Stomach smooth muscle (tissue), 2 donors: ENCODE results near the gene ANO9.
"Not testable (repeated sequence)": the region's sequence is repeated elsewhere in the genome, so short reads cannot be mapped to it uniquely, and the experiment has no call there.

ENCODE experiments used
- H3K27ac ChIP-seq: one replicate; pipeline ENCODE4 v1.7.0; 2013; ENCODE audit warnings: mild to moderate bottlenecking, low read length, inconsistent platforms
- H3K27me3 ChIP-seq, 2 donors: one replicate each; pipeline ENCODE4 v1.7.0; 2013; ENCODE audit warnings: low read length in 2 of 2; ENCODE audit not compliant: insufficient read depth in 2 of 2, control insufficient read depth in 1 of 2
- H3K36me3 ChIP-seq, 2 donors: one replicate each; pipeline ENCODE4 v1.7.0; 2013; ENCODE audit warnings: low read length in 2 of 2; ENCODE audit not compliant: control insufficient read depth in 2 of 2, insufficient read depth in 2 of 2
- H3K4me1 ChIP-seq: one replicate; pipeline ENCODE4 v1.7.0; 2013; ENCODE audit warnings: low read length; ENCODE audit not compliant: control insufficient read depth, insufficient read depth
- H3K4me3 ChIP-seq, 2 donors: one replicate each; pipeline ENCODE4 v1.7.0; 2013; ENCODE audit warnings: low read length in 2 of 2
- H3K9ac ChIP-seq, 2 donors: one replicate each; pipeline ENCODE4 v1.7.0; 2013; ENCODE audit warnings: low read length in 2 of 2, mild to moderate bottlenecking in 1 of 2
- H3K9me3 ChIP-seq, 2 donors: one replicate each; pipeline ENCODE4 v1.7.0; 2013; ENCODE audit warnings: low read length in 2 of 2; ENCODE audit not compliant: control insufficient read depth in 2 of 2
- donor health status: healthy.
- donor health status: Pancreatic carcinoma.

Gene ANO9

DNA sequence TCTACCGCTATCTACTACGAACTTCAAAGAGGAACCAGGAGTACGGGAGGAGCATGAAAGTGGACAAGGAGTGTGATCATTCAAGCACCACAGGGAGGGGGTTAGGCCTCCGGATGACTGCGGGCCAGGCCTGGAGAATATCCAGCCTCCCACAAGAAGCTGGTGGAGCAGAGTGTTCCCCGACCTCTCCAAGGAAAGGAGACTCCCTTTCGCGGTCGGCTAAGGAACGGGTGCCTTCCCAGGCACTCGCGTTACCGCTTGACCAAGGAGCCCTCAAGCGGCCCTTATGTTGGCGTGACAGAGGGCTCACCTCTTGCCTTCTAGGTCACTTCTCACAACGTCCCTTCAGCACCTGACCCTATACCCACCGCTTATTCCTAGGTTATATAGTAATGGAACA lies 52.4 kb downstream of the ANO9 start:
- not testable (repeated sequence) for H3K9ac ChIP-seq, H3K9me3 ChIP-seq, H3K4me1 ChIP-seq, H3K27me3 ChIP-seq, H3K27ac ChIP-seq, H3K4me3 ChIP-seq, H3K36me3 ChIP-seq

DNA sequence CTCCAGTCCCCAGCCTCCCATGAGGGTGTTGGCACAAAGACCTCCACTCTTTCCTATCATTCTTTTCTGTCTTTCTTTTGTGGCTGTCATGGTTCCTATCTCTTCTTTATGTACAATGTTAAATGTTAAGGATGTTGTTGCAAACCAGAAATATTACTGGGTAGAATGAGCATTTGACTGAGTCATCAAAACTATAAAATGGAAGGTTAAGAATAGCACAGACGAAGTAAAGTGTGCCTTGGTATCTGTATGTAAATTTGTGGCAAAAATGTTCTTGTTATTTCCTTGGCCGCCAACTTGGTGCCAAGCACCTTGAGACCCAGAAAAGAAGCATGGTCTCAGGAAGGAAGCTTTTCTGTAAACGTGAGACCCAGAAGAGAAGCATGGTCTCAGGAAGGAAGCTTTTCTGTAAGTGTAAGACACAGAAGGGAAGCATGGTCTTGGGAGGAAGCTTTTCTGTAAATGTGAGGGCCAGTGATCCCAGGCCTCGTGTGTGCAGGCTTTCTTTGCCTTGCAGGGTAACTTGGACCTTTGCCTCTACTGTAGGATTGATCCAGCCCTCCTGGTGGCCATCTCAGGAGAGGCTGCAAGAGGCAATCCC lies 54.5 kb downstream of the ANO9 start:
- Histone ChIP-seq H3K4me1 (no peaks in the 10 kb centered on the region), H3K4me3 (no peak overlapping the region), H3K9me3 (peaks cover 0 to 4% of the 10 kb centered on the region in 2 donors), H3K27me3 (no peaks in the 10 kb centered on the region), H3K36me3 (no peaks in the 10 kb centered on the region), H3K9ac (no peak overlapping the region), H3K27ac (no peak overlapping the region)

DNA sequence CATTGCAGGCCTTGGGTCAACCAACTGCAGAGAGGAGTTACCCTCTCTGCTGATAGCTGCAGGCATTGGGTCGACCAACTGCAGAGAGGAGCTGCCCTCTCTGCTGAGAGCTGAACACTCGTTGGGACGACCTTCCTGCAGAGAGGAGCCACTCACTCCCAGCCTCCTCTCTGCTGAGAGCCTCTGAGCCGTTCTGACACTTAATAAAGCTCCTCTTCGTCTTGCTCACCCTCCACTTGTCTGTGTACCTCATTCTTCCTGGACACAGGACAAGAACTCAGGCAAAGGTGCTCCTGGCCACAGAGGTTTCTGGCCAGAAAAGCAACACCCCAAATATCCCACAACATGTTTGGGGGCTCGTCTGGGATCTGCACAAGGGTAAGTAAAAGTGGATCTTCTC lies 55.3 kb downstream of the ANO9 start:
- Histone ChIP-seq H3K4me3 (no peak overlapping the region), H3K27ac (no peak overlapping the region), H3K9me3 (peaks cover 0 to 4% of the 10 kb centered on the region in 2 donors), H3K36me3 (no peaks in the 10 kb centered on the region), H3K27me3 (no peaks in the 10 kb centered on the region), H3K9ac (no peak overlapping the region), H3K4me1 (no peaks in the 10 kb centered on the region)

GRCh38 chr11:385594-386351 lies 56.0 kb downstream of the ANO9 start:
- Histone ChIP-seq H3K27ac (no peak overlapping the region), H3K9me3 (peaks cover 0 to 4% of the 10 kb centered on the region in 2 donors), H3K36me3 (no peaks in the 10 kb centered on the region), H3K4me3 (no peak overlapping the region), H3K27me3 (no peaks in the 10 kb centered on the region), H3K9ac (no peak overlapping the region), H3K4me1 (no peaks in the 10 kb centered on the region)

DNA sequence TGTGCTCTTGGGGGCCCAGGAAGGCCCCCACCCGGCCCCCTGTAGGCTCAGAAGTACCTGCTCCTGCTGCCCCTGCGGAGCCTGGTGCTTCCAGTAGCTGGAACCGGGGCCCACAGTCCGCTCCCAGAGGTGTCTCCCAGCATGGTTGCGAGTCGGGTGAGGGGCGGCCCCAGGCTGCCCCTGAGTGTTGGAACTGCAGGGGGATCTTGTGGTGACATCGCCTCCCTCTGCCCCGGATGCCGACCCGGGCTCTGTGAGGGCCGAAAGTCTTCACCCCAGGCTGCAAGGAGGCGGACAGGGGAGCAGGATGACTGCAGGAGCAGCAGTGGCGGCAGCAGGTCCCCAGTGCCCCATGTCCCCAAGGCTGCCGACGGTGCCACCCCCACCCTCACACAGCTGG lies 57.3 kb downstream of the ANO9 start:
- Histone ChIP-seq H3K9me3 (peaks cover 0 to 4% of the 10 kb centered on the region in 2 donors), H3K4me1 (no peaks in the 10 kb centered on the region), H3K27ac (no peak overlapping the region), H3K27me3 (no peaks in the 10 kb centered on the region), H3K36me3 (no peaks in the 10 kb centered on the region), H3K4me3 (no peak overlapping the region), H3K9ac (no peak overlapping the region)

DNA sequence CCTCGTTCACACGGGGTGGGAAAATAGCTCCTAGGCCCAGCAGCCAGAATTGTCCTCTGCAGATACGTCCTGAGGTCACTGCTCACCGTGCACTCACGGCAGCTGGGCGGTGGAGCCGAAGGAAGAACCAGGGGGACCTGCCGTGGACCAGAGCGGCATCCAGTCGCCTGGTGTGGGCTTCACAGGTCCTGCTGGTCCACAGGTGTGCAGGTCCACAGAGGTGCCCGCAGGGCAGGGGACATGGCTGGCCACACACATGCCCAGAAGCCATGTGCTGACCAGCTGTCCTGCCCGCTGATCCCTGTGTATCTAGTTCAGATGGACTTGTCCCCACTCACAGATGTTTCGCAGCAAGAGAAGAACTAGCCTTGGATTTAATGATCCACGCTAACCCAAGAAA lies 58.4 kb downstream of the ANO9 start:
- Histone ChIP-seq H3K36me3 (no peaks in the 10 kb centered on the region), H3K4me3 (no peak overlapping the region), H3K27ac (no peak overlapping the region), H3K9me3 (peaks cover 0 to 4% of the 10 kb centered on the region in 2 donors), H3K27me3 (no peaks in the 10 kb centered on the region), H3K4me1 (no peaks in the 10 kb centered on the region), H3K9ac (no peak overlapping the region)

DNA sequence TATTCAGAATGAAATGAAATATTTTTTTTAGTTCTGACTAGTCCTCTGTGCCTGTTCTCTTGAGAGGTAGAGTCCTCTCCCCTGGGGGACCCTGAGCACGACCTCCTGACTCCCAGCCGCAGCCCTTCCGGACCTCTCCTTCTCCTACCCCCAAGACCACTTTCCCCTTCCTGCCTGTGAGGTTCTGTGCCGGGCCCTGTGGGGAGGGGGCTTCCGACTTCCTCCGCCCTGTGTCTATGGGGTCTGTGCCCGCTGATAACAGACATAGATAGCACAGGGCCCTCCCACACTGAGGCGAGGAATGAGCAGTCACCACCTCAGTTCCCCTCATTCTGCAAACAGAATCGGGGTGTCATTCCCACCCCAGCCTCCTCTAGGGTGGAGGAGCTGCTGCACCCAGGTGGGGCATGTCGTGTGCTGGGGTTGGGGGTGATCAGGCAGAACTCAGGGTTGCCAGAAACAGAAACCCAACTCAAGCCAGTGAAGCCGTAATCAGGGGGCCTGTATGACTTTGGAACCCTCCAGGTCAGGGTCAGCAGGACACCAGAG lies 59.7 kb downstream of the ANO9 start:
- H3K4me3 ChIP-seq, result no peak overlapping the region
- peaks cover 0 to 4% of the 10 kb centered on the region in 2 donors for H3K9me3 ChIP-seq
- H3K27me3 ChIP-seq, result peaks cover 0 to 2% of the 10 kb centered on the region in 2 donors
- H3K36me3 ChIP-seq, result no peaks in the 10 kb centered on the region
- no peaks in the 10 kb centered on the region for H3K4me1 ChIP-seq
- H3K9ac ChIP-seq, result no peak overlapping the region
- H3K27ac ChIP-seq, result no peak overlapping the region

DNA sequence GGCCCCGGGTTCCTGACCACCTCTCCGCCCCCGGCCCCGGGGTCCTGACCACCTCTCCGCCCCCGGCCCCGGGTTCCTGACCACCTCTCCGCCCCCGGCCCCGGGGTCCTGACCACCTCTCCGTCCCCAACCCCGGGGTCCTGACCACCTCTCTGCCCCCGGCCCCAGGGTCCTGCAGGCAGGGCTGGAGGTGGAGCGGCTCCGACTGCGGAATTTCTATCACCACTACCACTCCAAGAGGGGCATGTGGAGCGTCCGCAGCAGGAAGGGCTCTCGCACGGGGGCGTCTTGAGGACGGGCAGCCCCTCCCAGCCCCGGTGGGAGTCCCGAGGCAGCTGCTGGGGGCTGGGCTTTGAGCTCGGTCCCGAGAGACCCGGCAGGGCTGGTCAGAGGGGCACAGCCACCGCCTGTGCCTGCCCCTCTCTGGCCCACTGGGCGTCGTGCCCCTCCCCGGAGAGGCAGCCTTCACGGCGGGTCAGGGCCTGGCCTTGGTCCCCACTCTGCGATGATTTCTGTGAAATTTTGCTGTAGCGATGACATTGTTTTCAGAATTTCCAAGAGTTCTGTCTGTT lies 60.2 kb downstream of the ANO9 start:
- Histone ChIP-seq H3K9me3 (no peaks in the 10 kb centered on the region), H3K36me3 (no peaks in the 10 kb centered on the region), H3K27me3 (peaks cover 0 to 2% of the 10 kb centered on the region in 2 donors), H3K4me1 (no peaks in the 10 kb centered on the region), H3K4me3 (no peak overlapping the region), H3K9ac (no peak overlapping the region), H3K27ac (no peak overlapping the region)

- H3K27me3 ChIP-seq, result peaks cover 0 to 2% of the 10 kb centered on the region in 2 donors
- no peaks in the 10 kb centered on the region for H3K4me1 ChIP-seq
- H3K4me3 ChIP-seq, result no peak overlapping the region
- no peak overlapping the region for H3K27ac ChIP-seq
- H3K36me3 ChIP-seq, result no peaks in the 10 kb centered on the region
- H3K9me3 ChIP-seq, result no peaks in the 10 kb centered on the region
- H3K9ac ChIP-seq, result no peak overlapping the region
These were observed 60.8 kb downstream of the ANO9 start for GRCh38 chr11:380996-381395.

- no peaks in the 10 kb centered on the region for H3K36me3 ChIP-seq
- no peak overlapping the region for H3K27ac ChIP-seq
- H3K9ac ChIP-seq, result no peak overlapping the region
These were observed 61.3 kb downstream of the ANO9 start for GRCh38 chr11:380491-380890.

DNA sequence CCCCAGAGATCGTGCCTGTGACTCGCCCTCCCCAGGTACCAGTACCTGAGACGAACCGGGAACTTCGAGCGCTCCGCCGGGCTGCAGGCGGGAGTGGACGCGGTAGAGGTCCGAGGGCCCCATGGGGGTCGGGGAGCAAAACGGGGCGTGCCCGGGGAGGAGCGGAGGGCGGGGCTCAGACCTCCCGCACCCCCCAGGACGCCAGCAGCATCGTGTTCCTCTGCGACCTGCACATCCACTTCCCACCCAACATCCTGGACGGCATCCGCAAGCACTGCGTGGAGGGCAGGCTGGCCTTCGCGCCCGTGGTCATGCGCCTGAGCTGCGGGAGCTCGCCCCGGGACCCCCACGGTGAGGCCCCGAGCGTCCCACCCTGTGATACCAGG lies 61.7 kb downstream of the ANO9 start:
- H3K36me3 ChIP-seq, result no peaks in the 10 kb centered on the region
- no peak overlapping the region for H3K9ac ChIP-seq
- no peaks in the 10 kb centered on the region for H3K9me3 ChIP-seq
- H3K4me3 ChIP-seq, result no peak overlapping the region
- H3K27ac ChIP-seq, result no peak overlapping the region
- H3K27me3 ChIP-seq, result peaks cover 0 to 2% of the 10 kb centered on the region in 2 donors
- no peaks in the 10 kb centered on the region for H3K4me1 ChIP-seq

More at GRCh38 chr11:380491-380890, 61.3 kb downstream of the ANO9 start:
- Histone ChIP-seq H3K4me3 (no peak overlapping the region), H3K4me1 (no peaks in the 10 kb centered on the region), H3K27me3 (peaks cover 0 to 2% of the 10 kb centered on the region in 2 donors), H3K9me3 (no peaks in the 10 kb centered on the region)
